ENCODE data around the gene IL20RA.

GRCh38 chr6:136971609-136972008 is 73.2 kb downstream of the IL20RA start:
- TF ChIP-seq, protein P1, sequence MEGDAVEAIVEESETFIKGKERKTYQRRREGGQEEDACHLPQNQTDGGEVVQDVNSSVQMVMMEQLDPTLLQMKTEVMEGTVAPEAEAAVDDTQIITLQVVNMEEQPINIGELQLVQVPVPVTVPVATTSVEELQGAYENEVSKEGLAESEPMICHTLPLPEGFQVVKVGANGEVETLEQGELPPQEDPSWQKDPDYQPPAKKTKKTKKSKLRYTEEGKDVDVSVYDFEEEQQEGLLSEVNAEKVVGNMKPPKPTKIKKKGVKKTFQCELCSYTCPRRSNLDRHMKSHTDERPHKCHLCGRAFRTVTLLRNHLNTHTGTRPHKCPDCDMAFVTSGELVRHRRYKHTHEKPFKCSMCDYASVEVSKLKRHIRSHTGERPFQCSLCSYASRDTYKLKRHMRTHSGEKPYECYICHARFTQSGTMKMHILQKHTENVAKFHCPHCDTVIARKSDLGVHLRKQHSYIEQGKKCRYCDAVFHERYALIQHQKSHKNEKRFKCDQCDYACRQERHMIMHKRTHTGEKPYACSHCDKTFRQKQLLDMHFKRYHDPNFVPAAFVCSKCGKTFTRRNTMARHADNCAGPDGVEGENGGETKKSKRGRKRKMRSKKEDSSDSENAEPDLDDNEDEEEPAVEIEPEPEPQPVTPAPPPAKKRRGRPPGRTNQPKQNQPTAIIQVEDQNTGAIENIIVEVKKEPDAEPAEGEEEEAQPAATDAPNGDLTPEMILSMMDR (IDR thresholded peaks at IDR 0.05; ENCODE audit: extremely low read depth in 1 of 2, insufficient read depth in 1 of 2, low read depth in 1 of 2, low read length in 2 of 2): no peak
- TF ChIP-seq EZH2 (IDR thresholded peaks at IDR 0.05; ENCODE audit: borderline replicate concordance, low read depth, low read length, severe bottlenecking) (no peak), POLR2A (IDR thresholded peaks at IDR 0.05; ENCODE audit: low read depth, low read length) (no peak), POLR2AphosphoS5 (IDR thresholded peaks at IDR 0.05; ENCODE audit: insufficient read depth, low read depth, low read length) (no peak)
- TF ChIP-seq, protein P2, sequence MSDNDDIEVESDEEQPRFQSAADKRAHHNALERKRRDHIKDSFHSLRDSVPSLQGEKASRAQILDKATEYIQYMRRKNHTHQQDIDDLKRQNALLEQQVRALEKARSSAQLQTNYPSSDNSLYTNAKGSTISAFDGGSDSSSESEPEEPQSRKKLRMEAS (IDR thresholded peaks at IDR 0.05; ENCODE audit: insufficient read depth, insufficient read length): no peak

Data from endothelial cell of umbilical vein (primary cell).